NCI-H1048 (cell line): ENCODE results near the gene PAWR.
"Not testable (repeated sequence)": the region's sequence is repeated elsewhere in the genome, so short reads cannot be mapped to it uniquely, and the experiment has no call there.

Experiments
- DNase-seq: peaks from one replicate; lab custom pipeline; 2025; lab: John Stamatoyannopoulos, UW

The PAWR gene

DNA sequence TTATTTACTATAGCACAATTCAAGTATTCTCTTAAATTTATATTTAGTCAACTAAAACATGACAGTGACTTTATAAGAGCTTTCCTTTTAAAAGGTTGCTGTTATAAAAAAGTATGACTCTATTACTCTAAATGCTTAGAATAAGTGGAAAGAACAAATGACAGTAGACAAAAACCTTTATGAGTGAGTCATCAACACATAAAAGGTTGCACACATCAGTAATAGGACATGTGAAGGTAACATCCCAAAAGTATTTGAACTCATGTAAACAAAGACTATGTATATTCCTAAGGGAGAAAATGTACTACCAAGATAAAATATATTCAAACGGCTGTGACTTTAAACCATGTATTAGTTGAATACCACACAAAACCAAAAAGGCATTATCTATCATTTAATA, 98.8 kb downstream of the PAWR start:
- no peak for DNase-seq

GRCh38 chr12:79590751-79591150, 100.0 kb downstream of the PAWR start:
- no peak for DNase-seq

GRCh38 chr12:79587368-79587767, 103.4 kb downstream of the PAWR start:
- no peak for DNase-seq

DNA sequence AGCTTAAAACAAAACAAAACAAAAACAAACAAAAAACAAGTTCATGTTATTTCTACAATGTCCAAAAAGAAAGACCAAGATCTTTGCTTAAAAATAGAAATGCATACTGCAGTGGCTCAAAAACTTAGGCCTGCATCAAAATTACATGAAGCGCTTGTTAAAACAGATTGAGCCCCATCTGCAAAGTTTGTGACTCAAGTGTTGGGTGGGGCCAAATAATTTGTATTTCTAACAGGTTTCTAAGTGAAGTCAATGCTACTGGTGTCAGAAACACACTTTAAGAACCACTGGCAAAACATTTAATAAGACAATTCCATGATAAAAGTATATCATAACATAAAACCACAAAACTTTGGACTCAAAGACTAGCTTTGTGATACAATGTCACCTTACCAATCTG, 105.6 kb downstream of the PAWR start:
- no peak for DNase-seq

DNA sequence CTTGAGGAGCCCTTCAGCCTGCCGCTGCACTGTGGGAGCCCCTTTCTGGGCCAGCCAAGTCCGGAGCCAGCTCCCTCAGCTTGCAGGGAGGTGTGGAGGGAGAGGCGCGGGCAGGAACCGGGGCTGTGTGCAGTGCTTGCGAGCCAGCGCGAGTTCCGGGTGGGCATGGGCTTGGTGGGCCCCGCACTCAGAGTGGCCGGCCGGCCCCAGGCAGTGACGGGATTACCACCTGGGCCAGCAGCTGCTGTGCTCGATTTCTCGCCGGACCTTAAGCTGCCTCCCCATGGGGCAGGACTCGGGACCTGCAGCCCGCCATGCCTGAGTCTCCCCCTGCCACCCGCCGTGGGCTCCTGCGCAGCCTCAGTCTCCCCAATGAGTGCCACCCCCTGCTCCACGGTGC, 116.9 kb downstream of the PAWR start:
- no peak for DNase-seq

DNA sequence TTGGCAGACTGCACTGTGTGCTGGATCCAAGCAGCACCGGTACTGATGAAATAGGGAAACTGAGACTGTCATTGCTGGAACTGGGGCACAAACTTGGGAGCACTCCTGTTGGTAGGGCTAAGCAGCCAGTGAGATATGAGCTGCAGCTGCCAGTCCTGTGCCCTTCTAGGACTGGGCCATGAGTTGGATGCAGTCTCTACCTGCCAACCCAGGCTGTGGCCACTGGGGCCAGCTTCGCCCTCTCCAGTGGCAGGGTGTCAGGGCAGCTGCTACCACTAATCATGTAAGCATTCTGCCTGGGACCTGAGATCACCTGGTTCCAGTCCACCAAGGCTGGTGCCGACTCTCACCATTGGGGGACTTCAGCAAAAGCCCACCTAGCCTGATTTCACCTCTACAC, 121.1 kb downstream of the PAWR start:
- DNase-seq: no peak

DNA sequence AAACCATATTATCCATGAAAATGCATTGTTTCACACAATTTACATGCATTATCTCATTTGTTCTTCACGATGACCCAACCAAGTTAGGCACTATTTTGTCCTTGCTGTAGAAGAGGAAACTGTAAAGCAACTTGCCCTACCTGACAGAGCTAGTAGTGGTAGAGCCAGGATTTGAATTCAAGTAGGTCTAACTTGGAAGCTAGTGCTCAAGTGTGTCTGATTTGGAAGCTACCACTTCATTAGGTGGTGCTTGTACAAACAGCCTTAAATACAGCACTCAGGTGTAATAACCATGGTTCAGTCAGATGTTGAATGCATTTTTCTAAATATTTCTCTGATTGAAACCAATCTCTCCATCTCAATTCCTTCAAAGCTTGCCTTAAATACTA, 123.6 kb downstream of the PAWR start:
- no peak for DNase-seq

- DNase-seq: no peak
Measured at GRCh38 chr12:79566452-79567174, 124.2 kb downstream of the PAWR start.

DNA sequence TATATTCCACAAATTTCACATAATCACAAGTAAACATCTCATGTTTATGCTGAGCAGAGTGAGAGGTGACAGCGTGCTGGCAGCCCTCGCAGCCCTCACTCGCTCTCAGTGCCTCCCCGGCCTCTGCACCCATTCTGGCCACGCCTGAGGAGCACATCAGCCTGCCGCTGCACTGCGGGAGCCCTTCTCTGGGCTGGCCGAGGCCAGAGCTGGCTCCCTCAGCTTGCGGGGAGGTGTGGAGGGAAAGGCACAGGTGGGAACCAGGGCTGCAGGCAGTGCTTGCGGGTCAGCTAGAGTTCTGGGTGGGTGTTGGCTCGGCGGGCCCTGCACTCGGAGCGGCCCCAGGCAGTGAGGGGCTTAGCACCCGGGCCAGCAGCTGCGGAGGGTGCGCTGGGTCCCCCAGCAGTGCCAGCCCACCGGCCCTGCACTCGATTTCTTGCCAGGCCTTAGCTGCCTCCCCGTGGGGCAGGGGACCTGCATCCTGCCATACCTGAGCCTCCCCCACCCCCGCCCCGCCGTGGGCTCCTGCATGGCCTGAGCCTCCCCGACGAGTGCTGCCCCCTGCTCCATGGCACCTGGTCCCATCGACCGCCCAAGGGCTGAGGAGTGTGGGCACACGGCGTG, 125.9 kb downstream of the PAWR start:
- DNase-seq: not testable (repeated sequence)

DNA sequence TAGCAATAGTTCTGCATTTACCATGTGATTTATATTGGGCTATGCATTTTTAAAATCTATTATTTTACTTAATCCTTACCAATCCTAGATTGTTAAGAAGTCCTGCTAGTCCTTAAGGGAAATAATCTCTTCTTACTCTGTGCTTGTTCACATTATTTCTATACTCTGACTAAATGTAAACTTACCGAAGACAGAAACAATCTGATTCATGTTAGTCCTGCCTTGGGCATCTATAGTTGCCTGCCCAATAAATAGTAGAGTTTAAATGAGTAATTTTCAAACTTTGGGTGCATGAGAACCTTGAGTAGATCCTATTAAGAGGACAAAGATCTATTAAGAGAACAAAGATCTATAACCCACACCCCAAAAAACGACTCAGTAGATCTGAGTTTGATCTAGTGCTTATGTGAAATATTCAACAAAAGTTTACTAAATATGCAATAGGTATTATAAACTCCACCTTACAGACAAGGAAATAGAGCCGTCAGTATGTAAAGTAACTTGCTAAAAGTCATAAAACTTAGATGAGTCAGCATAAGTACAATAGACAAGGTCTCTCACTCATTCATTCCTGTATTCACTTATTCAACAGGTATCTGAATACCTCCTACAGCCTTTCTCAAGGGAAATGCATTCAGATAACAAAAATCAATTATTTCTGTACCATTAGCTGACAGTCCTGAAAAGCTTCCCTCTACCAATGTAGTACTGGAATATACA, 127.6 kb downstream of the PAWR start:
- no peak for DNase-seq

- no peak for DNase-seq
Measured at GRCh38 chr12:79561401-79562132, 129.2 kb downstream of the PAWR start.

DNA sequence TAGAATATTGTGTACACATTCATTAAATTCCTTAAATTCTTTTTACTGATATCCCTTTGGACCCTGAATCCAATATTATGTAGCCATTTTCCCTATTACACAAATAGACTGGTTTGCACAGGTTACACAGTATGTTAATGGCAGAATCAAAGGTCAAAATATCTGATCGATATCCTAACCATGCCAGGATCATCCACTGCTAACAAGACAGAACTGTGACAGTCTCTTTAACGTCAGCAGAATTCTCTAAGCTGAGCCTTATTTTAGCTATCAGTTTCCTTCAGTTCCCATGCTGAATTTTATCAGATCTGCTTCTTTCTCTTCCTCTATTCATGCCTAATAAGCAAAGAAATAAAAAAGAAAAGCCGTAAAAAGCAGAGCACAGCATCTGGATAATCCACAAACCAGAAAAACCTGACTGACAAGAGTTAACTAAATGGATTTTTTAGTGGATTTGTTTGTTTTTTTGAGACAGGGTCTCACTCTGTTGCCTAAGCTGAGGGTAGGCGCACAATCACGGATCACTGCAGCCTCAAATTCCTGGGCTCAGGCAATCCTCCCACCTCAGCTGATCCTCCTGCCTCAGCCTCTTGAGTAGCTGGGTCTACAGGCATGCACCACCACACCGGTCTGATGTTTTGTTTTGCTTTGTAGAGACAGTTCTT, 130.4 kb downstream of the PAWR start:
- DNase-seq: no peak

GRCh38 chr12:79559591-79559990, 131.2 kb downstream of the PAWR start:
- DNase-seq: no peak

DNA sequence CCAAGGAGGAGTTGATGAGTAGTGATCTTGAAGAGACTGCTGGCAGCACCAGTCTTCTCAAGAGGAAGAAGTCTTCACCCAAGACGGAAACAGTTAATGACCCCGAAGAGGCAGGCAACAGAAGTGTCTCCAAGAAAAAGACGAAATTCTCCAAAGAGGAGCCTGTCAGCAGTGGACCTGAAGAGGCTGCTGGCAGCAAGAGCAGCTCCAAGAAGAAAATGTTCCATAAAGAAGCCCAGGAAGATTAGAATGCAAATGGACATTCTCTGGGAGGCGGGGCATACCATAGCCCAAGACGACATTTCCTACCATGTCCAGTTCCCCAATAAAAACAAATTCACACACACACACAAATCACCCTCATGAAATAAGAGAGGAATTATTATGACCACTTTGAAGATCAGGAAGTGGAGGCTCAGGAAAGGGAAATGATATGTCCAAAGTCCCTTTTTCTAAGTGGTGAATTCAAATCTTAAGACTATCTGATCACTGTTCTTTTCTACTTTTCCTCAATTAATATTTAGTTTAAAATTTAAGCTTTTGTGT, 131.8 kb downstream of the PAWR start:
- DNase-seq: no peak

DNA sequence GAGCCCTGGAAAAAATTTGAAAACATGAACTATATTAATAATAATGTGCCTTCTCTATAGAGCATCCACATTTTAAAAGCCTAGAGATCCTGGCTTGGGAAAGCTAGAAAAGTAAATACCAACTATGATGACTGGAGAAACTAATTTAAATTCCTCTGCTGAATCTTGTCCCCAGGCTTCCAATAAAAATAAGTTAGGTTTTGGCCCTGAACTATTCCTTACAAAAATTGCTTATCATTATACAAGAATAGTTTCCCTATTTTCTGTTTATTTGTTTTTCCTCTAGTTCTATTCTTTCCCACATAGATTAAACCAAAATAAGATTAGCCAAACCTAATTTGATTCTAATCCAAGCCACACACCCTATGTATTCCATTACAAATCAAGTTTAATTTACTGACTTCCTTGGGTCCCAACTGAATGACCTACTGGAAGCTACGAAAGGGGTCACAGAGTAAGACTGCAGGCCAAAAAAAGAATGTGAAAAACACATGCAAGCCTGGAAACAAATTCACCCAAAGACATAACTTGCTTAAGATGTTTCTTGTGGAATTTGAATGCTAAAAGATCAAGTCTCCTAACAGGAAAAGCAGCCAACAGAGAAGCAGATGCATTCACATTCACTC, 133.0 kb downstream of the PAWR start:
- no peak for DNase-seq

DNA sequence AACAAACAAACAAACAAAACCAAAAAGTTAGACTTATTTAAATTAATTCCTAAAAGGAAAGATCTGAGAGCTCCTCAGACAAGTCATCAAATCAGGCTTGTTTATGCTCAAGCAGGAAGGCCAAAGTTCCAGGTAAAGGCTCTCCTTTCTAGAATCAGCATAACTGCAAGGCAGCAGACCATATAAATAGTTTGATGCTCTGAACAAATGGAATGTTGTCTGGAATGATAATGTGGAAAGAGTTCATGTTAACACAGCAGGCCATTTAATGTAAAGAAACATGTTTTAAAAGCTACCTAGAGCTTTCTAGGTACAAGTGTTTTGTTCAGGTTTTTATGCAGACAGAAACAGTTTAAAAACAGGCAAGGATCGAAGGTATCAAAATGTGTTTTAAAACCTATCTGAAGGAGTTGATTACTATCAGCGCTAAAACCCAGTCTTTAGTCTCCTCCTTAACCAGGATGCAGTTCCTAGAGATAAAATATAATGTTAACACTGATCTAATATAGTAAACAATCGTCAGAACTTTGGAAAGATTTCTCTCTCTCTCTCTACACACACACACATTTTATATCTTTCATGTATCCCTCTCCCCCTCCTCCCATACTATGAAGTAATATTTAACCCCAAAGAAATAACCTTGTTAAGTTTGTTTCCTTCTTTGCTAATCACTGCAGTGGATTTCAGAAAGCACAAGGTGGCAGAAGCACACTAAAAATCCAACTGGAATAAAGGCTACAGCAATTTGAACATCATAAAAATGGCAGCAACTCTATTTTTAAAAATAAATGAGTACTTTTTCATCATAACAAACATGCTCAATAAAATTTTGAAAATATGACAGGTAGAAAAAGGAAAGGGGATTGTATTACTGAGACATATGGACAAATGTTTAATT, 135.5 kb downstream of the PAWR start:
- no peak for DNase-seq

- no peak for DNase-seq
Measured at GRCh38 chr12:79553863-79554574, 136.7 kb downstream of the PAWR start.

GRCh38 chr12:79552192-79552591, 138.6 kb downstream of the PAWR start:
- no peak for DNase-seq

DNA sequence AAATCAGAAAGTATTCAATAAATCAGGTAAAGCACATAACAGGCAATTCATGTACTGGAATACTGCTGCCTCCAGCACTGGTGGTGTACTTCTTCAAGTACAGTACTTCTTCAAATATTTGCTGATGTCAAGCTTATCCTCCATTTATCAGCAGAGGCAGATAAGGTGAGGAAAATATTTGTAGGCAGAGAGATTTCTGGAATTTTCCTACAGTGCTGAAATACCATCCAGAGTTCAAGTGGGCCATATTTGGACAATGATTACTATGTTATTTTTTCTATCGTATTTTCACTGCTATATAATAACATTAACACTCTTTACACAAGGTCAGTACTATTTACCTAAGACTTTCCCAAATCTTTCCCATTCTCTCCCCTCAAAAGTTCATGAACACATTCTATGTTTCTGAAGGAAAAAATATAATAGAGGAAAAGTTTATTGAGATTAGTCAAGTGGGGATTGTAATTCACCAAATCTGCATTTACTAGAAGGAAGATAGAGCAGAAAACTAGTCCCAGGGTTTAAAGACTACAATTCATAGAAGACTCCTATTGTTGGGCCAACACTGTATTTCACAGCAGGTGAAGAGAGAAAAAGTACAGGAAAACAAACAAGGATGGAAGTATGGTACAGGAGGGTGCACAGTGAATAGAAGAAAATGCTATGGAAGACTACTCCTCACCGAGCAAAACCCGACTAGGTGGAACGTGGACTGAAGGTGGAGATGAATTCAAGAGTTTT, 141.1 kb downstream of the PAWR start:
- DNase-seq: no peak
